Esophagus muscularis mucosa (tissue), 4 donors: Measurements from ENCODE around the gene EHD4. TPM values are rescaled to one million over a fixed set of nuclear protein-coding genes. Genes with fewer than 3 reads are reported as not detected.
A peak's percentile ranks its signal among the peaks of the same experiment; 100 is the strongest.

Experiments
- DNase-seq: peaks from one replicate; pipeline ENCODE4 v3.0.0-alpha.2; 2017; ENCODE audit errors: extremely low spot score
- H3K27ac ChIP-seq, 4 donors: fragments of 200-600 bp; sonication (generic); replicated peaks in 1 of 4; 1 replicate in 3 of 4; 2 replicates in 1 of 4; pipeline ENCODE4 v1.5.1; 2016 to 2019; ENCODE audit warnings: mild to moderate bottlenecking in 1 of 4
- H3K27me3 ChIP-seq, 4 donors: fragments of 200-600 bp; sonication (generic); one replicate each; pipeline versions ENCODE4 v1.5.1 to v1.6.0; 2016 to 2019
- H3K36me3 ChIP-seq, 4 donors: fragments of 200-600 bp; sonication (generic); one replicate each; pipeline ENCODE4 v1.5.1; 2016 to 2019
- H3K4me1 ChIP-seq, 4 donors: fragments of 200-600 bp; sonication (generic); one replicate each; pipeline ENCODE4 v1.5.1; 2016 to 2019
- H3K4me3 ChIP-seq, 4 donors: fragments of 200-600 bp; sonication (generic); 1 replicate in 2 of 4; 2 replicates in 2 of 4; pipeline ENCODE4 v1.5.1; 2016 to 2019; ENCODE audit warnings: mild to moderate bottlenecking in 4 of 4, moderate library complexity in 1 of 4
- H3K9me3 ChIP-seq, 4 donors: fragments of 200-600 bp; sonication (generic); 1 replicate in 3 of 4; 2 replicates in 1 of 4; pipeline ENCODE4 v1.5.1; 2016 to 2019
- EP300 ChIP-seq: sonication (generic); formaldehyde crosslinking; IDR thresholded peaks from one replicate; pipeline ENCODE4 v1.6.1; 2017; ENCODE audit warnings: antibody characterized with exemption
- POLR2A ChIP-seq: fragments of 450-650 bp; IDR thresholded peaks from one replicate; pipeline ENCODE4 v1.6.1; 2017; ENCODE audit warnings: antibody characterized with exemption, moderate library complexity, mild to moderate bottlenecking, low read depth
- POLR2AphosphoS5 ChIP-seq, 2 donors: sonication (generic); formaldehyde crosslinking; IDR thresholded peaks; one replicate each; pipeline ENCODE4 v1.6.1; 2017; ENCODE audit warnings: antibody characterized with exemption in 2 of 2
- WGBS: methylation state at CpG from one replicate; pipeline ENCODE4 v1.1.5; 2018; 5-methylcytosine and 5-hydroxymethylcytosine counted together
- intact Hi-C: fragments of 100-400 bp; cut with DNase I; formaldehyde crosslinking; loops from one replicate; pipeline ENCODE4 v1.15.1; 2023
- total RNA-seq, 4 donors: library from RNA; depleted of rRNA; stranded (reverse); fragments of >200 nt; gene quantifications; one replicate each; pipeline versions ENCODE4 v1.1.0 to v1.2.1, GENCODE V29; 2016
- TF ChIP-seq, protein P1 (sequence below), 3 experiments: fragments of 200-600 bp in 2 of 3; fragments of 450-650 bp in 1 of 3; sonication (generic) in 2 of 3; IDR thresholded peaks; one replicate each; pipeline ENCODE4 v1.5.1; 2017 to 2019; ENCODE audit warnings: antibody characterized with exemption in 3 of 3, mild to moderate bottlenecking in 2 of 3, moderate library complexity in 1 of 3

Gene EHD4
- total RNA-seq, 4 donors from 2014 or later = 10.0 to 24.7 (median 21.7) TPM

DNA sequence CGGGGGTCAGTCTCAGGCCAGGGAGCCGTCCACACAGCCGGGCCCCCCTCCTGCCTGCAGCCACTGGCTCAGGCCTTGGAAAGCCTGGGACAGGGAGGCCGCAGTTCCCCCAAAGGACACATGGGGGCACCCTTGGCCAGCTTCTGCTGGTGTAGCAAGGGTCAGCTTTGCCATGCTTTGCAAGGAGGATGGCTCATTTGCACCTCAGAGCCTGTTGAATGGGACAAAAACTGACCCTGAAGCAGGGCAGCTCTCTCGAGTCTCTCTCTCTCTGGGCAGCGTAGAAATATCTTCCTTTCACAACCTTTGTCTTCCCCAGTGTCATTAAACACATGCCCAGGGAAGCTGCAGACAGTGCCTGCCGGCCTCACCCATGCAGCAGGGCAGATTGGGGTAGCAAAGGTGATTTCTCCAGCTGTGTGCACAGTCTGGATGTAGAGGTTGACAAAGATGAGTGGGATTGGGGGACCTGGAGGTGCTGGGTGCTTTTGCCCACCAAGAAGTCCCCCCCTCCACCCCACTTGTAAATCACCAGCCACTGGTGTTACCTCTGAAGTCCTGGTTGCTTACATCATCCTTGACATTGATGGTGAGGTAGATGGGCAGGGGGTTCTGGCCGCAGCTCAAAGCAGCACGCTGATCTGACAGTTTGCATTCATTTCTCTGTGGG is 17.4 kb upstream of the EHD4 start:
- Histone ChIP-seq H3K27ac (no peak overlapping the region), H3K4me1 (no peaks in the 10 kb centered on the region), H3K9me3 (no peaks in the 10 kb centered on the region), H3K4me3 (no peak overlapping the region), H3K36me3 (no peaks in the 10 kb centered on the region), H3K27me3 (no peaks in the 10 kb centered on the region)
- DNase-seq = no peak
- intact Hi-C loops = loop anchor here (2.0 kb wide), 3 partner anchors 69 to 147 kb away; no protein-coding TSS in a partner anchor
- 15% methylated on average over 9 of the region's 9 CpGs for WGBS
- TF ChIP-seq, protein P1, sequence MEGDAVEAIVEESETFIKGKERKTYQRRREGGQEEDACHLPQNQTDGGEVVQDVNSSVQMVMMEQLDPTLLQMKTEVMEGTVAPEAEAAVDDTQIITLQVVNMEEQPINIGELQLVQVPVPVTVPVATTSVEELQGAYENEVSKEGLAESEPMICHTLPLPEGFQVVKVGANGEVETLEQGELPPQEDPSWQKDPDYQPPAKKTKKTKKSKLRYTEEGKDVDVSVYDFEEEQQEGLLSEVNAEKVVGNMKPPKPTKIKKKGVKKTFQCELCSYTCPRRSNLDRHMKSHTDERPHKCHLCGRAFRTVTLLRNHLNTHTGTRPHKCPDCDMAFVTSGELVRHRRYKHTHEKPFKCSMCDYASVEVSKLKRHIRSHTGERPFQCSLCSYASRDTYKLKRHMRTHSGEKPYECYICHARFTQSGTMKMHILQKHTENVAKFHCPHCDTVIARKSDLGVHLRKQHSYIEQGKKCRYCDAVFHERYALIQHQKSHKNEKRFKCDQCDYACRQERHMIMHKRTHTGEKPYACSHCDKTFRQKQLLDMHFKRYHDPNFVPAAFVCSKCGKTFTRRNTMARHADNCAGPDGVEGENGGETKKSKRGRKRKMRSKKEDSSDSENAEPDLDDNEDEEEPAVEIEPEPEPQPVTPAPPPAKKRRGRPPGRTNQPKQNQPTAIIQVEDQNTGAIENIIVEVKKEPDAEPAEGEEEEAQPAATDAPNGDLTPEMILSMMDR (IDR thresholded peaks at IDR 0.05) = peak in 2 of 3 experiments; percentile 94 to 95
- no peak for TF ChIP-seq POLR2A
- no peak for TF ChIP-seq POLR2AphosphoS5 (IDR thresholded peaks at IDR 0.05)
- TF ChIP-seq EP300 = no peak

DNA sequence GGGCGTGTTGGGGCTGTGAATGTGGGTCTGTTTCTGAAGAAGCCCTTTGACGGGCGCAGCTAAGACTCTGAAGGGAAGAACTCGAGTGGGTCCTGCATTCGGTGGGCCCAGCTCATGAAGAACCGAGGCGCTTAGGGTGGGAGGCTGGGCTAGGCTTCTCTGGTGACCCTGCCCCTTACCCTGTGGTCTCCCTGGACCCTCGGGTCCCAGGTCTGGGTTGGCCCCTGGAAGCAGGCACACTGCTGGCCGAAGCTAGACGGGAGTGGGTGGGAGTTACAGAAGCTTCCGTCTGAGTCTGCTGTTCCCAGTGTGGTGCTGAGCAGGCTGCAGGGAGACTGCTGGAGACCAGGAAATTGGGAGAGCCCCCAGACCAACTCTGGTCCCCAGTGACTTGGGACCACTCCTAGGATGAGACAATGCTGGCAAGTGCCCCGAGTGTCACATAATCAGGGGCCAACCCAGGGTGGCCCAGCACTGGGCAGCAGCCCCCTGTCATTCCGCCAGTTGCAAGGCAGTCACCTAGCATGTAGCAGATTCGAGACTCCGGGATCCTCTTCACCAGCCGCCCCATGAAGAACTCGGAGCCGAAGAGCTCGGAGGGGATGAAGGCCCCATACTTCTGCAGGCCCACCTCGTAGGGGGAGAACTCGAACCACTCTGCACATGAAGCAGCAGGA is 16.7 kb upstream of the EHD4 start:
- TF ChIP-seq EP300 (no peak), POLR2AphosphoS5 (IDR thresholded peaks at IDR 0.05) (no peak), POLR2A (no peak)
- TF ChIP-seq, protein P1 (IDR thresholded peaks at IDR 0.05) = no peak
- no peaks in the 10 kb centered on the region for H3K4me1 ChIP-seq
- no peaks in the 10 kb centered on the region for H3K9me3 ChIP-seq
- H3K27me3 ChIP-seq = no peaks in the 10 kb centered on the region
- H3K36me3 ChIP-seq = no peaks in the 10 kb centered on the region
- H3K4me3 ChIP-seq = no peak overlapping the region
- no peak overlapping the region for H3K27ac ChIP-seq
- intact Hi-C loops = loop anchor here (2.0 kb wide), 2 partner anchors 70 to 148 kb away; no protein-coding TSS in a partner anchor
- no peak for DNase-seq
- WGBS = 76% methylated on average over 11 of the region's 21 CpGs

DNA sequence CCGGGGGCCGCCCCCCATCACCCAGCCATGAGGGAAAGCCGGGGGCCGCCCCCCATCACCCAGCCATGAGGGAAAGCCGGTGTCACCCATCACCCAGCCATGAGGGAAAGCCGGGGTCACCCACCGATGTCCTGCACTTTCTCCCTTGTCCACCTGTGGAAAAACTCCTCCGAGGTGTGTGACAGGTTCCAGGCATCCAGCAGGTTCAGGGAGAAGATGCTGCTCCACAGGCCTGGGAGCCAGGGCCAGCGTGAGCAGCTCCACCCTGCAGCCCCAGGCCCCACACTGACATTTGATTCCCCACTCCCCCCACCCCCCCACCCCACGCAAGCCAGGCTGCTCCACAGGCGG is 15.5 kb upstream of the EHD4 start:
- WGBS = 86% methylated on average over 8 of the region's 11 CpGs
- Histone ChIP-seq H3K27ac (no peak overlapping the region), H3K4me1 (no peaks in the 10 kb centered on the region), H3K4me3 (no peak overlapping the region), H3K27me3 (no peaks in the 10 kb centered on the region), H3K36me3 (no peaks in the 10 kb centered on the region), H3K9me3 (no peaks in the 10 kb centered on the region)
- no peak for DNase-seq
- TF ChIP-seq POLR2A (no peak), POLR2AphosphoS5 (IDR thresholded peaks at IDR 0.05) (no peak), EP300 (no peak)
- TF ChIP-seq, protein P1 (IDR thresholded peaks at IDR 0.05) = no peak
- intact Hi-C loops = loop anchor here (2.0 kb wide), 2 partner anchors 71 to 149 kb away; no protein-coding TSS in a partner anchor

DNA sequence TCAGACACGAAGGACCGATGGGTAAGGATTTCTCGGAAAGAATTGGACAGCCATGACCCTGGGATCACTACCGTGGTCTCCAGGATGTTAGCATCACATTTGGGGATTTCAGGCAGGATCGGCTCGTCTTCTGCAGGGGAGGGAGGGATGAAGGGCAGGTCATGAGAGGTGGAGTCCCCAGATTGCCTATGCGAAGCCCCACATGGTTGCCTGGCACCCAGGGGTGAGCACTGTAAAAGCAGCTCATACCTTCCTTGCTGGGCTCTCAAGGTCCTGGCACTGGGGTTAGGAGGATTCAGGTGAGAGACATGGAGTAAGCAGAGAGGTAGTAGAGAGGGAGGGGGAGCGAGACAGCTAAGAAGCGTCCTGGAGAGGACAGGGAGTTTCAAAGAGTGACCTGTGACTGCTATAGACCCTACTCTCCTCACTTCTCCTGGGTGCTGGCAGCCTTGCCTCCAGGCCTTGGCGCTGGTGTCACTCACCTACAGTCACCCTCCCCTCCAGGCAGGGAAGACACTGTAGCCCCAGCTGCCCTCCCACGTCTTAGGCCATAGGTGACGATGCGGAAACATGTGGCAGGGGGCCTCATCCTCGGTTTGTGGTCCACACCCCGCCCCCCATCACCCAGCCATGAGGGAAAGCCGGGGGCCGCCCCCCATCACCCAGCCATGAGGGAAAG is 15.0 kb upstream of the EHD4 start:
- Histone ChIP-seq H3K27me3 (no peaks in the 10 kb centered on the region), H3K4me3 (no peak overlapping the region), H3K27ac (no peak overlapping the region), H3K4me1 (no peaks in the 10 kb centered on the region), H3K36me3 (no peaks in the 10 kb centered on the region), H3K9me3 (no peaks in the 10 kb centered on the region)
- TF ChIP-seq, protein P1 (IDR thresholded peaks at IDR 0.05) = no peak
- TF ChIP-seq POLR2AphosphoS5 (IDR thresholded peaks at IDR 0.05) = no peak
- no peak for TF ChIP-seq POLR2A
- TF ChIP-seq EP300 = no peak
- intact Hi-C loops = no loop called here
- DNase-seq = no peak
- WGBS = 82% methylated on average over 16 of the region's 17 CpGs
